Brain pericyte (primary cell): ENCODE measurements around the gene GALK1.
"Not testable (repeated sequence)": the region's sequence is repeated elsewhere in the genome, so short reads cannot be mapped to it uniquely, and the experiment has no call there.

Source experiments
- DNase-seq: peaks from one replicate; pipeline ENCODE4 v3.0.0-alpha.2; 2012; ENCODE audit warnings: low read depth, low spot score

GALK1 gene

GRCh38 chr17:75784473-75785015 is 19.6 kb upstream of the GALK1 start, which contains the start of gene UNK:
UNK (plus strand) TSS chr17:75784806; CDS start chr17:75784881, 75 bp downstream.
- peak; percentile 96 for DNase-seq

DNA sequence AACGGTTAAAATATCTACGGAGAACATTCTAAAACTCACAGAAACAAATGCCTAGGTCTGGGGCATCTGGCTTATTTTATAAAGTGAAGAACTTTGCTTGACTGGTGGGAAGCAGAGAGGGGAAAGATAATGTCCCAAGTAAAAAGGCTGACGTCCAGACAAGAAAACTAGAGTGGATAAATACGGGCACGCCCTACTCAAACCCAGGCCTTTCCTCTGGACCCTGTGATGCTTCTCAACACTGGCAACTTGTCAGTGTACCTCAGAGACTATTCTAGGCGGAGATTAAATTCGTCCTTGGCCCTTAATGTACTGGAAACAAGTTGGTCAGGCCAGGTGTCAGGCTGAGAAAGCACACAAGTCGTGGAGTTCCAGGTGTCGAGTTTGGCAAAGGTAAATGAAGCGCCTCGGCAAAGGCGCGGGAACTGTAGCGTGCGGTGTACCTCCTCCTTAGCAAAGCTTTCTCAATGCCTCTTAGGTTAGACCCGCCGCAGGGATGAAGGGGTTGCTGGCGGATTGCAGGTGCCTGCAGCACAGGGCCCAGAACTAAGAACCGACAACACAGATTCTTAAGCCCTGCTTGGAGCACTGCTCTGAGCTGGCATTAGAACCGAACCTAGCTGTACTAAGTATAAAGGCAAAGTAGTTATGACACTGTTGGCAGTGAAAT is 18.9 kb upstream of the GALK1 start:
- no peak for DNase-seq

DNA sequence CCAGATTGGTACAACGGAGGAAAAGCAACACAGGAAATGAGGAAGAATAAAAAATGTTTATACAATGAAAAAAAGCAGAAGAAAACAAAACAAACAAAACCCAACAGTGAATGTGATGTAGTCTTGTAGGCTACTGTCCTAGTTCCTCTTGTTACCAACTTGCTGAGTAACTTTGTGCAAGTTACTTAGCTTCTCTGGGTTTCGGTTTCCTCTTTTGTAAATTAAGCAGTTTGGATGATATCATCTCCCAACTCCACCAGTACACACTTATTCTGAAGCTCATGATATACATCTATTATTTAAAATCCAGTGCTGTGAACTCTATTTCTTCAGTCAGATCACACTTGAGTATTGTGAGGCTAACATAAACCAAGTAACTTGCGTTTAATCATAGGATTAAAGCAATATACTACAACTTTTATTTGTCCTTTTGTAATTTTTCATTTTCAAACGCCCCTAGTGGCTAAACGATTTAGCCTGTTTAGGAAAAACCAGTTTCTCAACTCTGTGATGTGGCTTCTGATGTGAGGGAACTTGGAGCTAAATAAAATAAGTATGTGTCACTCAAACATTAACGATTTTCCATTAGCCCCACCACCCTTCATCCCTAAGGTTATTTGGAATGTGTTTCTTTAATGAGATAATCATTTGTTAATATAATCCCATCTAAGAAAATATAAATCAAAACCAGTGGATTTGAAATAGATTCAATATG is 18.2 kb upstream of the GALK1 start:
- DNase-seq = no peak

- no peak for DNase-seq
Observed at GRCh38 chr17:75779987-75780889, 15.2 kb upstream of the GALK1 start.

DNA sequence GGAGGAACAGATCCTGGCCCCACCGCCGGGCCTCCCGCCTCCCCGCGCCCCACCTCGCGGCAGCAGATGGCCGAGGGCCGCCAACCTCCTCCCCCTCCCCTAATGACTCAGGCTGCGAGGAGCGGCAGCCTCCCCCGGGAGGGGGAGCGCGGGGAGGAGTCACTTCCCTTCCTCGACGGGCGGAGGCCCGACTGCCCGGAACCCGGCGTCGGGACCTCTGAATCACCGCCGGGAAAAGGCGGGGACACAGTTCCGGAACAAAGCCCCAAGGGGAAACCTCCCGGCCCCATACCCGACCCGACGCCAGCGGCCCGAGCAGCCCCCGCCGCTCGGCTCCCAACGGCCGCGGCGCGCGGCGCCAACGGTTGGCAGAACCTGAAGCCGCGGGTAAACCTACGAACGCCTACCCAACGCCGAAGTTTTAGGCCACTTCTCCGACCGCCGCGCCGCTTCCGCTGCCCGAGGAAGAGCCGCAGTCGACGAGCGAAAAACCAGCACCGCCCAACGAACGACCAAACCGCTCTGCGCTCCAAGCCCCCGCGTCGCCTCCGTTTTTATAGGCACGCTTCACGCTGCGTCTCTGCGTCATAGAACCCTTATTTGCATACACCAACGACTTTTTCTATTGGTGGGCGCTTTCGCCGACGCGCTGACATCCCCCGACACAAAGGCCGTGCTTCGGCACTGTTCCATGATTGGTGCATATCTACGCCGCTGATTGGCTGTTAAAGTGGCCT is 14.4 kb upstream of the GALK1 start:
- DNase-seq = peak; percentile 99

DNA sequence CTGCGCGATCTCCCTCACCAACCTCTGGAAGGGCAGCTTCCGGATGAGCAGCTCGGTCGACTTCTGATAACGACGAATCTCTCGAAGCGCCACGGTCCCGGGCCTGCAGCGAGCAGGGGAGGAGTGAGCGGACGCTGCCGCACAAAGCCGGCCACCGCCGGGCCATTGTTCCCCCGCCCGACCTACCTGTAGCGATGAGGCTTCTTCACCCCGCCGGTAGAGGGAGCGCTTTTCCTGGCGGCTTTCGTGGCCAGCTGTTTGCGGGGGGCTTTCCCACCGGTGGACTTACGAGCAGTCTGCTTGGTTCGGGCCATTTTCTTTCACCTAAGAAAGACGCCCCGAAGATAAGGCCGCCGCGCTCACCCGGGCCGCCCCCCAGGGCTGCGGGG is 13.9 kb upstream of the GALK1 start:
- DNase-seq = no peak

DNA sequence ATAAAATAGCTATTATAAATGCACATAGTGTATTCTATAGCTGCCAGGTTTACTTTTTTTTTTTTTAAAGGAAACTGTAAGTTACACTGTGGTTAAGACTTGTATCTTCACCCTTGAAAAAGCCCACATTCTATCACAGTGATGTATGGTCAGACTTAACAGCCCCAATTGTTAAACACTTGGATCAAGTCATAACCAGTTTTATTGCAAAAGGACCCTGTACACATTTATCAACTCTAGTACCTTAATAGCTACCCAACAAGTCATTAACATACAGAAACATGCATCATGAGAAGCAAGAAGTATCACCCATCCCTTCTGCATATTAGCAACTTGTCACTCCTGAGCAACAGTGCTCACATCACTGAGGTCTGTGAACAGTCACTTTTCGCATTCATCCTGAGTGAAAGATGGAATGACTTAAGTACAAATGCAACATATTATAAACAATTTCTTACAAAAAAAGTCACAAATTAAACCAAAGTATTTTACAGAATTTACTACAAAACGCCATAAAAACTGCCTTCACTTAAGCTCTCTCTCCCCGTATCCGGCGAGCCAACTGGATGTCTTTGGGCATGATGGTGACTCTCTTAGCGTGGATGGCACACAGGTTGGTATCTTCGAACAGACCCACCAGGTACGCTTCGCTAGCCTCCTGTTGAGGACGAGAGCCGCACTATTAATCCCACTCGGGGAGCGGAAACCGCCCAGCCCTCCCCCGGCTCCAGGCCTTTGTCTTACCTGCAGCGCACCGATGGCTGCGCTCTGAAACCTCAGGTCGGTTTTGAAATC is 13.3 kb upstream of the GALK1 start:
- not testable (repeated sequence) for DNase-seq

DNA sequence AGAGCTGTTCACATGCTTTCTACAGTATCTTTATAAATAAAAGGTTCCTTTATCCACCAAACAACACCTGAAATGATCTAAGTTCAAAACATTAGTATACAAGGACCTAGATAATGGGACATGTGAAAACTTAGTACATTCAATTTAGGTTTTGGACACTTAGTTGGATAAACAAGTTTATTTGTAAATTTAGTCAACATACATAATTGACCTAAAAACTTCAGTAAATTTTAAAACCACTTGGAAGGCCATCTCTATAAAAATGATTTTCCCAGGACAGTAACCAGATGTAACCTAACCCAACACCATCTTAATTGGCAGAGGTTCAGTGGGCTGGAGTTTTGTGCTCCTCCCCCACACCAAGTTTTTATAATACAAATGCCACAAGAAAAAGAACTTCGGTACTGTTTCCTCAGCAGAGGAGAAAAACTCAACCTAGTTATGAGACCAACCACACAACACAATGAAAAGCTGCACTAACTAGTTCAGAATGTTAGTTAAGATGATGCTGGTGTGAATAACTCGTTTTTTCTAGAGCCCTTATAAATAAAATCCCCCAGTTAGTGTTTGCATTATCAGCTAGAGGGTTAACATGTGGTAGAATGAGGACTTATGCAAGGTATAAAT is 12.4 kb upstream of the GALK1 start:
- no peak for DNase-seq

- DNase-seq = no peak
Observed at GRCh38 chr17:75776386-75777295, 11.6 kb upstream of the GALK1 start.

GRCh38 chr17:75774991-75775668 is 10.1 kb upstream of the GALK1 start:
- no peak for DNase-seq

- DNase-seq = no peak
Observed at GRCh38 chr17:75774471-75774990, 9.5 kb upstream of the GALK1 start.

GRCh38 chr17:75773808-75774470 is 8.9 kb upstream of the GALK1 start:
- no peak for DNase-seq

DNA sequence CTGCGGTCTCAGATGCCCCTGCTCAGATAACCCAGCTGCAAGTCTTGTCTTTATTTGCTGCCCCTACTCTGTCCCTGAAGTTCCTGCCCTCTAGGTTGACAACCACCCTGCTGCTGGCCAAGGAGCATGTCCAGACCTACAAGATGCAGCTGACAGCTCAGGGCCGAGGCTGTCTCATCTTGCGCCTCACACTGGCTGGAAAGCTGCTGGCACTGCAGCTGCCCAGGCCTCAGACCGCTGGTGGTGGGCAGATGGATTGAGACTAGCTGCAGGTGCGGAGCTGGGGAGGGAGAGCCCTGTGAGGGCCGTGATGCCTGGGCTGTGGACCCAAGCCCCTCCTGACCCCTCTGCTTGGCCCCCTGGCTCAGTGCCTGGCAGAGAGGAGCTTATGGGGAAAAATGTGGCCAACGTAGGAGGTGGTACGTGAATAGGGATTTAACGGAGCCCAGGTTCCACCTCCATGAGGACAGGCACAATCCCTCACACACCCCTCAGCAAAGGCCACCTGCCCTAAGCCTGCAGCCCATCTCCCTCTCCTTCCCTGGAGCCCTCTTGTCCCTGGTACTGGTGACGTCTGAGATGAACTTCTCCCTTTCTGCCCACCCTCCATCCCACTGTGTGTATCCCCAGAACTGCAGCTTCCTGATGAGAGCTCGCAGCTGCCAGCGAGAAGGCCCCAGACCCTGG is 8.3 kb upstream of the GALK1 start:
- no peak for DNase-seq

DNA sequence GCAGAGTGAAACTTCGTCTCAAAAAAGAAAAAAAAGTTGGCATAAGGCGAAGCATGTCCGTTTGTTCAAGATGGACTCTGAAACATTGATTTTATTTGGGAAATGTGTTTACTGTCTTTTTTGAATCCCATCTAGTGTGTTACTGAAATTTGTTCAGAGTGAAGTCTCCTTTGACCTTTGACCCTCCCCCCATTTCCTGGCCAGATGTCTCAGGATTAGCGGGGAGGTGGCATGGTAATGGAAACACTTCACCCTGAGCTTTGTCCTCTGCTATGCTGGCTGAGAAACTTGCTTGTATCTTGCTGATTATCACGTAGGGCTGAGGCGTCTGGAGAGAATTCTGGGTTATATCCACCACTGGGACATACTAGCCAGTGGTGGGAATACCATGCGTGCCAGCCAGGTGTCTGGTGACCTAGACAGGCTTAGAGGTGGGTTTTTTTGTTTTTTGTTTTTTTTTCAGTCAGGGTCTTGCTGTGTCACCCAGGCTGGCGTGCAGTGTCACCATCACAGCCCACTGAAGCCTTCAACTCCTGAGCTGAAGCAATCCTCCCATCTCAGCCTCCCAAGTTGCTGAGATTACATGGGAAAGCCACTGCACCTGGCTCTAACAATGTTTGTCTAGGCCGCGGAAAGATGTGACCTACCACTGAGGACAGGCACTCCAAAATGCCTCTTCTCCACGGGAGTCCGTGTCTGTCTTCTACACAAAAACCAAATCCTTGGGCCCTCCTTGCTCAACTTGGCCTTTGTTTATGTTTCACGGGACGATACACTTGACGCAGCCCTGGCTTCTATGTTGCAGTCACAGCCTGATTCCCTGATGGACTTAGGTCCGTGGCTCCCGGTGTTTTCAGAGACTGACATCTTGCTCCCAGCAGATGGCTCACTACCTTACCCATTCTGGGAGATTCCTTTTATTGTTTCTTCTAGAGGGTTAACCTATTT is 6.6 kb upstream of the GALK1 start:
- no peak for DNase-seq

DNA sequence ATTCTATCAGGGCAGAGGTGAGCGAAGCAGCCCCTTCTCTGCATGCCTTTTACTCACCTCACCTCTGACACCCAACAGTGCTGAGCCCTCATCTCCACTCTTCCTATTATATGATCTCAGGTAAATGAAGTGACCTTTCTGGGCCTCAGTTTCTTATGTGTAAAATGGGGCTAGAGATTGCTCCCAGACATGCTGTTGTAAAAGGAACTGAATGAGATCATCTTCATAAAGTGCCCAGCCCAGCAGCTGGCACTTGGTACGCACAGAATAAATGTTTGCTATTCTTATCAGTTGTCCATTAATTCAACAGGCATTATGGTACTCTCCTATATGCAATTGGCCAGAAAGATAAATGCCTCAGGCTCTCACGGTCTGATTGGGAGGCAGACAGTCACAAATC is 4.5 kb upstream of the GALK1 start:
- no peak for DNase-seq

DNA sequence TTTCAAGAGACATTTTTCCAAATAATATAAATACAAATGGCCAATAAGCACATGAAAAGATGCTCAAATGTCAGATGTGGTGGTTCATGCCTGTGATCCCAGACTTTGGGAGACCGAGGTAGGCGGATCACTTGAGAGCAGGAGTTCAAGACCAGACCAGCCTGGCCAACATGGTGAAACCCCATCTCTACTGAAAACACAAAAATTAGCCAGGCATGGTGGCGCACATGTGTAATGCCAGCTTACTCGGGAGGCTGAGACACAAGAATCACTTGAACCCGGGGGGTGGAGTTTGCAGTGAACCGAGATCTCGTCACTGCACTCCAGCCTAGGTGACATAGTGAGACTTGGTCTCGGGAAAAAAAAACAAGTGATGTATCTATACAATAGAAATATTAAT is 2.9 kb upstream of the GALK1 start:
- no peak for DNase-seq
